MCF 10A (cell line): ENCODE measurements around the gene FGD2. TPM values are rescaled to one million over a fixed set of nuclear protein-coding genes. Genes with fewer than 3 reads are reported as not detected.
"Not testable (repeated sequence)": the region's sequence is repeated elsewhere in the genome, so short reads cannot be mapped to it uniquely, and the experiment has no call there.

Source experiments
- BruUV-seq: library from RNA; stranded (reverse); fragments of 400-500 nt; replicated peaks from 2 replicates; lab custom pipeline; 2021; lab: Mats Ljungman, UMichigan
- CTCF ChIA-PET: fragments of 300-600 bp; sonication (Branson Sonifier 250); formaldehyde crosslinking; extraction: SDS; loops from one replicate; lab custom pipeline; 2021; ENCODE audit warnings: antibody characterized with exemption, inconsistent platforms; lab: Yijun Ruan, JAX
- POLR2A ChIA-PET: fragments of 300-600, 350-650 bp; sonication (Branson Sonifier 250); formaldehyde crosslinking; extraction: SDS; loops from one replicate; lab custom pipeline; 2020; ENCODE audit warnings: antibody characterized with exemption, inconsistent platforms; lab: Yijun Ruan, JAX
- DNase-seq: peaks from one replicate; pipeline ENCODE4 v3.0.0-alpha.2; 2018; ENCODE audit not compliant: unreplicated experiment
- H3K27ac Mint-ChIP-seq: one replicate; pipeline ENCODE4 v1.8.0; 2022; ENCODE audit warnings: mild to moderate bottlenecking, low read depth, mixed read lengths; ENCODE audit not compliant: unreplicated experiment
- H3K27me3 Mint-ChIP-seq: one replicate; pipeline ENCODE4 v1.8.0; 2022; ENCODE audit warnings: mixed read lengths; ENCODE audit not compliant: insufficient read depth, unreplicated experiment
- H3K36me3 Mint-ChIP-seq: one replicate; pipeline ENCODE4 v1.8.0; 2022; ENCODE audit warnings: mild to moderate bottlenecking, moderate library complexity, mixed read lengths; ENCODE audit not compliant: insufficient read depth, unreplicated experiment
- H3K4me1 Mint-ChIP-seq: one replicate; pipeline ENCODE4 v1.8.0; 2022; ENCODE audit warnings: mixed read lengths; ENCODE audit not compliant: insufficient read depth, unreplicated experiment
- H3K4me3 Mint-ChIP-seq: one replicate; pipeline ENCODE4 v1.8.0; 2022; ENCODE audit warnings: mild to moderate bottlenecking, moderate library complexity, mixed read lengths; ENCODE audit not compliant: unreplicated experiment
- H3K9me3 Mint-ChIP-seq: one replicate; pipeline ENCODE4 v1.8.0; 2022; ENCODE audit warnings: mixed read lengths; ENCODE audit not compliant: unreplicated experiment
- CTCF ChIP-seq: fragments of 200-600 bp; IDR thresholded peaks from one replicate; pipeline ENCODE4 v1.8.0; 2022; ENCODE audit warnings: antibody characterized with exemption, mild to moderate bottlenecking; ENCODE audit not compliant: unreplicated experiment
- intact Hi-C: fragments of 100-400 bp; cut with micrococcal nuclease; formaldehyde crosslinking; loops from 2 replicates; pipeline ENCODE4 v1.14.1; 2022
- total RNA-seq: library from RNA; stranded (reverse); gene quantifications from 2 replicates; pipeline ENCODE4 v1.2.3, GENCODE V29; 2022

The FGD2 gene
- total RNA-seq, 1 experiment from 2014 or later = not detected

- no peak for TF ChIP-seq CTCF
- ChIA-PET POLR2A (interaction anchor here (0.6 to 1.1 kb wide), 3 partner anchors 9 to 88 kb away, joined by 3 to 6 read pairs (median 4); no protein-coding TSS in a partner anchor), CTCF (interaction anchor here (1.0 to 2.7 kb wide), 5 partner anchors 9 to 19 kb away, joined by 4 to 7 read pairs (median 4); no protein-coding TSS in a partner anchor)
- intact Hi-C loops = no loop called here
- peaks cover 6% of the 10 kb centered on the region for H3K4me1 Mint-ChIP-seq
- no peaks in the 10 kb centered on the region for H3K9me3 Mint-ChIP-seq
- H3K4me3 Mint-ChIP-seq = no peak overlapping the region
- BruUV-seq = no TSS peak
- H3K27me3 Mint-ChIP-seq = no peaks in the 10 kb centered on the region
- peak overlapping the region; percentile 71 for H3K27ac Mint-ChIP-seq
- H3K36me3 Mint-ChIP-seq = no peaks in the 10 kb centered on the region
- DNase-seq = peak; percentile 87
These were observed 33.1 kb downstream of the FGD2 start for GRCh38 chr6:37038292-37039198.

GRCh38 chr6:37039958-37040357, 34.5 kb downstream of the FGD2 start:
- Mint-ChIP-seq H3K36me3 (no peaks in the 10 kb centered on the region), H3K4me3 (no peak overlapping the region), H3K9me3 (no peaks in the 10 kb centered on the region), H3K27me3 (no peaks in the 10 kb centered on the region), H3K27ac (no peak overlapping the region), H3K4me1 (peaks cover 6% of the 10 kb centered on the region)
- TF ChIP-seq CTCF = no peak
- intact Hi-C loops = no loop called here
- ChIA-PET CTCF (interaction anchor here (0.7 to 2.0 kb wide), 3 partner anchors 11 to 22 kb away, joined by 3 to 8 read pairs (median 3); no protein-coding TSS in a partner anchor), POLR2A (interaction anchor here (0.9 kb wide), 1 partner anchor 16 kb away, joined by 4 read pairs; no protein-coding TSS in a partner anchor)
- no peak for DNase-seq
- BruUV-seq = no TSS peak

GRCh38 chr6:37041521-37041920, 36.1 kb downstream of the FGD2 start:
- TF ChIP-seq CTCF = no peak
- Mint-ChIP-seq H3K4me1 (peaks cover 6% of the 10 kb centered on the region), H3K27me3 (no peaks in the 10 kb centered on the region), H3K4me3 (no peak overlapping the region), H3K27ac (no peak overlapping the region), H3K36me3 (no peaks in the 10 kb centered on the region), H3K9me3 (no peaks in the 10 kb centered on the region)
- CTCF ChIA-PET = interaction anchor here (0.6 to 2.0 kb wide), 4 partner anchors 9 to 242 kb away, joined by 3 to 8 read pairs (median 4); no protein-coding TSS in a partner anchor
- DNase-seq = no peak
- no TSS peak for BruUV-seq
- intact Hi-C loops = no loop called here
- POLR2A ChIA-PET = no interaction called here

GRCh38 chr6:37042150-37042549, 36.7 kb downstream of the FGD2 start:
- no peak for TF ChIP-seq CTCF

GRCh38 chr6:37043091-37043490, 37.6 kb downstream of the FGD2 start:
- H3K27me3 Mint-ChIP-seq, H3K4me1 Mint-ChIP-seq, H3K4me3 Mint-ChIP-seq, BruUV-seq, H3K9me3 Mint-ChIP-seq, H3K27ac Mint-ChIP-seq, DNase-seq, intact Hi-C loops, H3K36me3 Mint-ChIP-seq: not testable (repeated sequence)
- CTCF ChIA-PET = interaction anchor here (1.4 to 19.6 kb wide), 2 partner anchors 19 to 128 kb away, joined by 7 to 314 read pairs; no protein-coding TSS in a partner anchor
- POLR2A ChIA-PET = interaction anchor here (0.6 kb wide), 1 partner anchor 180 kb away, joined by 3 read pairs; no protein-coding TSS in a partner anchor

More at GRCh38 chr6:37042150-37042549, 36.7 kb downstream of the FGD2 start:
- intact Hi-C loops = no loop called here
- ChIA-PET POLR2A (no interaction called here), CTCF (interaction anchor here (1.1 to 19.6 kb wide), 2 partner anchors 18 to 24 kb away, joined by 3 to 314 read pairs; no protein-coding TSS in a partner anchor)
- H3K4me1 Mint-ChIP-seq = peaks cover 6% of the 10 kb centered on the region
- H3K36me3 Mint-ChIP-seq = no peaks in the 10 kb centered on the region
- H3K4me3 Mint-ChIP-seq = no peak overlapping the region
- no peak for DNase-seq
- no peaks in the 10 kb centered on the region for H3K9me3 Mint-ChIP-seq
- no TSS peak for BruUV-seq
- no peak overlapping the region for H3K27ac Mint-ChIP-seq
- H3K27me3 Mint-ChIP-seq = no peaks in the 10 kb centered on the region
